GM18508 (cell line): ENCODE results near the gene SLC10A1.

ENCODE experiments used
- ATAC-seq: cut with Tn5 transposase; IDR thresholded peaks from one replicate; pipeline ENCODE4 v1.9.1; 2021; ENCODE audit warnings: moderate number of reproducible peaks; ENCODE audit not compliant: insufficient read depth, unreplicated experiment

The SLC10A1 gene

DNA sequence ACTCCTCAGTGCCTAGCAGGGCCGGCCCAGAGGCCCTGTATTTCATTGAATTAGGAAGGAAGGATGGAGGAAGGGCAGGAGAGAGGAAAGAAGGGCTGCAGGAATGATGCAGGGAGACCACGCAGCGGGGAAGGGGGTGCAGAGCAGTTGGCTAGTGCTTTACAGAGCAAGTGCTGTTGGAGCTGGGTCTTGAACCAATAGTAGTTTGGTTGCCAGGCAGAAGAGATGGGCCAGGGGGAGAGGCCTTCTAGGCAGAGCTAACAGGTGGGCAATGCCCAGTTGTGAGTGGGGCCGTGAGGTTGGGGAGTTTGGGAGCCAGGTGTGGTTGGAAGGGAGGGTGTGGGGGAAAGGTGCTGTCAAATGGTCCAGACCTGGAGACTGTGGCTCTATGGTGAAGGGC lies 69.2 kb downstream of the SLC10A1 start:
- no peak for ATAC-seq

DNA sequence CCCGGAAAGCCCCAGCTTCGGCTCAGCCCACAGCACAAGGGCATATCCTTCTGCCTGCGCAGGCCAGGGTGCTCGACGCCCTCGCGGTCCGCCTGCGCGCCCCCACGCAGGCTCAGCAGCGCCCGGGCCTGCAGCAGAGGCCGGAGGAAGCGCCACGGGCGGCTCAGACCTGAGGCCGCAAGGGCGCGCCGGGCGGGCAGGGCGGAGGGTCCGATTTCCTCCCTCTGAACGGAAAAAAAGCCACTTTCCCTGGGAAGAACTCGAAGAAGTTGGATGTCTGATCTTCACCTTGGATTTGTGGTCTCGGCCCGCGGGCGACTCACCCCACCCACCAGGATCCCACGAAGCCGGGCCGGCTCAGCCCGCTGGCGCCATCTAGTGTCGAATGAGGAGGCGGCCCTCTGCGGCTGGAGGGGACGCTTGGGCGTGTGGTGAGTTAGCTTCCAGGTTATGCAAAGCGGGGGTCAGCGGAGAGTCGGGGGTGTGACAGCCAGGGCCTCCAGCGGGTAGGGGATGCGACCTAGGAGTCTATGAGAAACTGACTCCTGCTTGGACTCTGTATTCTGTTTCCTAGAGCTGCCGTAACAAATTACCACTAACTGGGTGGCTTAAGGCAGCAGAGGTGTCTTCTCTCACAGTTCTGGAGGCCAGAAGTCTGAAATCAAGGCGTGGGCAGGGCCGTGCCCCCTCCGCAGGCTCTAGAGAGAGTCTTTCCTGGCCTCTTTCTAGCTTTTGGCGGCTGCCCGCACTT lies 70.1 kb downstream of the SLC10A1 start:
- no peak for ATAC-seq
